ENCODE data around the gene SPRED2.

The SPRED2 gene

DNA sequence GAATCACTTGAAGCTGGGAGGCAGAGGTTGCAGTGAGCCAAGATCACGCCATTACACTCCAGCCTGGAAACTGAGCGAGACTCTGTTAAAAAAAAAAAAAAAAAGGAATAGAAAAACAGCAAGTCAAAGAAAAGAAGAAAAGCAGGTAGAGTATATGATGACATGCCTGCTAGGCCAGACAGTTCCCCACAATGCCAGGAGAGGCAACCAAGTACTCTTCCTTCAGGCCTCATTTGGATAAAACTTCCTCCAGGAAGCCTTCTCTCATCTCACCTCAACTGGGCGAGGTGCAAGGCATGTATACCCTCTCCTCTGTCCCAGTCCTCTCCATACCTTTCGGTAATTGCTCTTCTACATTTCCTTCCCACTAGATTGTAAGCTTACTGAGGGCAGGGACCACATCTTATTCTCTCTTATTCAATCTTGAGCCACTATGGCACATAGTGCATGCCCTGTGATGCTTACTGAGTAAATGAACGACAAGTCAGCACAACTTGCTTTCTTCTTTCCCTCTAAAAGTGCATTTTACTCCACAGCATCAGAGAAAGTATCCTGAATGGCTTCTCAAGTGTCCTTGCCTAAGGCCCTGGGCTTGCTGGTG is 10.1 kb upstream of the SPRED2 start:
- DNase-seq: no peak

DNA sequence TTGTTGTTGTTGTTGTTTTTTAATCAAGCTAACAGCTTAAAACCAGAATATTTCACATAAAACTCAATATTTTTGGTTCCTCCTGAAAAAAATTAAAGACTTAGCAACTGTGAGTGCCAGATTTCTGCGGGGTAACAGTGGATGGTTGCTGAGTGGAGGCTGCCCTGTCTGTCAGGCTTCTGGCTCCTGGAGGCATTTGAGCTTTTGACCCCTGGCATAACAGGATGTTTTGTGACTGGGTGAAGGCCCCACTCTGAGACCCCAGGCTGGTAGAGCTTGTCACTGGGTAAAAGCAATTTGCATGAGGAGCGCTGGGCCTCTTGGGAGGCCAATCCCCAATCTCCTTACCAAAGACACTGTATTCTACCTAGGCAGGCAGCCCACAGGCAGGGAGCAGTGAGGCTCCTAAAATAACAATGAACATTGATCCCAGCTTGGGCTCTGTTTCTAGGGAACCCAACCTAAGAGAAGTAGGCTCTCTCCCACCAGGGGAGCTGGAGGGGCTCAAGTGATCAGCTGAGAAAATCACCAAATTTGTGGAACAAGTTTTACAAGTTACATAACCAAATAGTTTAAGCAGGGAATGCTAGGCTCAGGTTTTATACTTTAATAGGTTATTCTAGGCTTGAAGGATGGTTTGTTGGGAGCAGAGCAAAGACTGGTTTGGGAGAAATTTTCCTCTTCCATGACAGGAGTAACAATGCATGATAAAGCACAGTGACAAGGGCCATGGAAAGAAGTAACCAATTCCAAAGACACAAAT is 5.9 kb upstream of the SPRED2 start:
- no peak for DNase-seq

DNA sequence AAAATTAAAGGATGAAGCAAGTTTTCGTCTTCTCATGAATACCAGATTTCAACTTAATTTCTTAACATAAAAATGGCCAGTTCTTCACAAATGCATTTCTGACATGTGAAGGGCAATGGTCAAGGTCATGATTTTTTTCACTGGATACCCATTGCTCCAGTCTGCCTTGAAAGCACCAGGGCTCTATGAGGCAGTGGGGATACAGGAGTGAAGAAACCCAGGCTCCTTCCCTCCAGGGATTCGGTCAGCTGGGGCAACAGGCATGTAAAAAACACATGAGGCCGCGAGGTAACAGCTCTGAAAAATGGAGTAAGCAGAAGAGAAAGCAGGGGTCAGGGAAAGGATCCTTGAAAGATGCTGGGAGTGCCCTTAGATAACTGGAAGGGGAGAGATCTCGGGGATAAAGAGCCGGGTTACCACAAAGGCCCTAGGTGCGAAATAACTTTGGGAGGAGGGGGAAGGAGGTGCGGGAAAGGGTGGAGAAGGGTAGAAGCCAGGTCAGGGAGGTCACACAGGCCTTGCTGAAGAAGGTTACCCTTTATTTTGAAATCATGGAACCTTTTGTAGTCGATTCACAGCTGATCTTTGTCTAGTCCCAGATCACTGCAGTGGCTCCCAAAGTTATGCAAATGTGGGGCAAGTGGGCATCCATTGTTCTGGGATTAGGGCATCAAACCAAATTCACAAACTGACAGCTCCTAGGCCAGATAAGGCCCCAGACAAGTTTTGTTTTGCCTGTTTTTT is 5.2 kb upstream of the SPRED2 start:
- DNase-seq: no peak

DNA sequence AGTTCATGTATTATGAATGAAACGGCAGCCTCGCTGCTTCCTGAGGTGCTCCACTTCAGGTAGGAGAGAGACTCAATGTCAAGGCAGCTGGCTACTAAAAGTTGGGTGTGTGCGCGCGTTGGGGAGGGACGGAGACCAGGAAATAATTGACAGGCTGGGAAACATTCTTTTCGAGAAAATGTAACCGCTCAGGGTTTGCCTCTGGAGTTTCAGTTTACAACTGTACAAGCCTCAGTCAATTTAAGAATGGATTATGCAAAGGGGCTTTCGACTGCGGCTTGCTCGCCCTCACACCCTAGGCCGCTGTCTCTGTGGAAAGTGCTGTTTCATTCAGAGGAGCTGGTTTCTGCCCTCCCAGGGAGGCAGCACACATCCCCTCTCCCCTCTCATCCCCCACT is 4.4 kb upstream of the SPRED2 start:
- no peak for DNase-seq

DNA sequence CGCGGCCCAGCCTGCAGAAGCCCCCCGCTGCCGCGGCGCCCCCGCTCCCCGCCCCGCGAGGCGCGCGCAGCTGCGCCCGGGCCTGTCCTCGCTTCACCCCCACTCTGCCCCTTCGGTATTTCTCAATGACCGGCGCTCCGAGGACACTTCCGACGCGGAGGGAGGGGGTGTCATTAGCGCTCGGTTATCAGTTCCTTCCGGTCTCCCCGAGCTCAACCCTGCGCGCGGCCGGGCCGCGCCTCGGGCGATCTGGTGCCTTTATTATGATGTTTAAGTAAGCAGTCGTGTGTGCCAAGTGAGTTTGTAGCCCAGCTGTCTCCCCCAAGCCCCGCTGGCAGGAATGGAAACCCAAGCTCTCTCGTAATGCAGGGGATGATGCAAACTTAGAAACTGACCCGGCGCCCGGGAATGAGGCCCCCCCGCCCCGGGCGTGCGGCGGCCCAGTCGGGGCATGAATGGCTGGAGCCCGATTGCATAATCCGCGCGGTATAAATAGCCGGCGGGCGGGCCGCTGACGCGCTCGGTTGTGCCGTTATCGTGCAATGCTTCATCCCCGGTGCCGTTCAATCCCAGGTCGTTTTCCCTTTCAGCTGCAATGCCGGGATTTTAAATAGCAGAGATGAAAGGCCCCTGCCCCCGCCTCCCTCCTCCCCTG is 3.9 kb upstream of the SPRED2 start:
- DNase-seq: peak; percentile 82 to 85

DNA sequence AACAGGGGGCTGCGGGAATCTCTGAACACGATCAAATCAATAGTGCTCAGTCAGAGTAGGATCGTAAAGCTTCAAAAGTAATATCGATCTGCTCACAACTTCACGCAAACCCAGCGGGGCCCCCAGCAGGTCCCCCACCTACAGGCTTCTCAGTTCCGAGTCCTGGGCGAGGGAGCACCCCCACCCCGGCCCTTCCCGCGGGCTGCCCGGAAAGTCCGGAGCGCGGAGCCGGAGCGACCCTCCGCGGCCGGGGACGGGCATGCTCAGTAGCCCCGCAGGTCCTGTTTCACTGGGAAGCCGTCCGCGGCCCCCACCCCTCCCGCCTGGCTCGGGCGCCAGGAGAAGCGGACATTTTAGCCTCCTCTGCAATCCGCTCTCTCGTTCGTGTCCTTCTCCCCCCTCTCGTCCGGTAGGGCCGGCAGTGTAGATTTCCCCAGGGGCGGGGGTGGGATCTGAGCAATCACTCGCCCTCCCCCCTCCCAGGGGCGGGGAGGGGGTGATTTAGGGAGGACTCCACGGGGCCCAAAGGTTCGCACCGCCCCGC is 3.3 kb upstream of the SPRED2 start:
- peak; percentile 63 to 67 for DNase-seq

DNA sequence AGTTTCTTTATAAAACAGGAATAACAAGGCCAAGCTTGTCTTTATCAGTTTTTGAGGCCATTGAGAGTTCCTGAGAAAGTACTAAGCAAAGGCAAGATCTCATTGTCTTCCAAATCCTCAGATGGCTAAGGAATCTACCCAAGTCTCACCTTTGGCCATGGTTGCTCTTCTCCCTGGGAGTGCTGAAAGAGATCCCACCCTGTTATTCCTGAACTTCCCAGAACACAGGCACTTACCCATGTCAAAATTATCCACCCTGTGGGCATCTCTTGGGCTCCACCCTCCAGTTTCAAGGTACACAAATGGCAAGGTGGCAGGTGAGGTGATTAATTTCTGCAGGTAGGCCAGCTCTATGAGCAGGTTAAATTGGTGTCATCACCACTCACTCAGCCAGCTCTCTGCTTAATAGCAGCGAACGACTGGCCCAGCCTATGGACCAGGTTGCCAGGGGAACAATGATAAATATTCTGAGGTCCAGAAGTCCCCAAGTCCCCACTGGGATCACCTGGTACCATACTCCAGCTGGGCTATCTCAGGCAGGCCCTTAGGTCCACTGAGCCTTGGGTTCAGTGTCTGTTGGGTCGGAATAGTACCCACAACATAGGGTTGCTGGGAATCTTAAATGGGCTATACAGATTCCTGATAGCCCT is 2.3 kb upstream of the SPRED2 start:
- no peak for DNase-seq

DNA sequence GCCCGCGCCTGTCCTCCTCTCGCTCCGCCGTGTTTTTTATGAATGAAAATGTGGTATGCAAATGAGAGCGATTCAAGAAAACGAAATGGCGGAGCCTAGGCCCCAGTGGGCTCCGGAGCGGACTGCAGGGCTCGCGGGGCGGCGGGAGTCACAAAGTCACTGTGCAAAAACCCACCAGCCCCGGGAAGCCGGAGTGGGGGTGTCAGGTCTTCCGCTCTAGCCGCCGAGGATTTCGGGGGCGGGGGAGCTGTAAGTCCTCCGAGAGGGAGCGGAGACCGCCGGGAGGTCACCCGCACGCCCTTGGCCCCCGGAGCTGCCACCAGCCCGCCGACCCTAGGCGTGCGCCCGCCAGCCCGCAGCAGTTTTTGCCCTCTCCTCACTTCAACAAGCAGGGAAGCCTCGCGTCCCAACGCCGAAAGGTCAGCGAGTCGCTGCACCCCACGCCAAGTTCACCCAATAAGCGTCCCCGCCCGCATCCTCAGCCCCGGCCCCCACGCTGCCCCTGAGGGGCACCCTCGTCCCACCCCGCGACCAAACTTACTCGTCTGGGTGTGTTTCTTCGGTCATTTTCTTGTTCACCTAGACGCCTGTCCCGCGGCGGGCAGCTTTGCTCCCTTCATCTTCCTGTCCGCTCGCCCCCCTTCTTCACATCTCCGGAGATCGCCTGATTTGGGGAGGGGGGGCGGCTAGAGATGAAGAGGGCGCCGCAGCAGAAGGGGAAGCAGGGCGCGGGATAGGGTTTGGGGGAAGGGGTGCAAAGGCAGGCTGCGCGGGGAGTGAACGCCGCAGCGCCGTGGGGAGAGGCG is 775 bp downstream of the SPRED2 start:
- DNase-seq: peak; percentile 38 to 48

DNA sequence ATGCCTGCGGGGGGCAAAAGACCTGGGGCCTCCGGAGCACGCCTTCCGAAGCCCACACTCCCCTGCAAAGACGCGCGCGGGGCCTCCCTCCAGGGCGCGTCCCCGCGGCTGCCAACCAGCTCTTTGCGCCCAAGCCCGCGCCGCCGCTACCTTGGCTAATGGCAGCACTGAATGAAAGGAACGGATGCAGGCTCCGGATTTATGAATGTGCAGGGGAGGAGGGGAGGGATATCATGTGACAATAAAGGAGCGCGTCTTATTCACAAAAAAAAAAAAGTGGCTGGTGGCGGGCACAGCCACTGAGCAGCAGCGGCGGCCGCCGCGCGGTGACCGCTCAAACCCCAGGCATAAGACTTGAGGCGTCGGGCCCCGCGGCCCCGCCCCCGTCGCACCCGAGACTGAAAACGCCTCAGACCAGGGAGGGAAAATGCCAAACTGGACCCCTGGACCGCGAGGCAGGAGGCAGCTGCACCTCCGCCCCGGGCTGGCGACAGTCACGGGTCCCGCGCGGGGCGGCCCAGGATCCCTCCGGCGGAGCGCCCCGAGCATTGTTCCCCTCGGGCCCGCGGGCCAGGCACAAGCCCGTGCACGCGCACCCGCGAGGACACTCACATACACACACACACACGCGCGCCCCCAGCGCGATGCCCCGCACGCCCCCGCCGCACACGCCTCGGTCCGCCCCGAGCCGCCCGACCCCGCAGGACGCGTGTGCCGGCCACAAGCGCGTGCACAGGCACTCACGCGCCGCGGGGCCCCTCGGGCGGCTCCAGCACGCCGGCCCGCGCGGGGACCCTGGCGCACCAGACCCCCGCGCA is 1.6 kb downstream of the SPRED2 start:
- peak; percentile 65 to 68 for DNase-seq

DNA sequence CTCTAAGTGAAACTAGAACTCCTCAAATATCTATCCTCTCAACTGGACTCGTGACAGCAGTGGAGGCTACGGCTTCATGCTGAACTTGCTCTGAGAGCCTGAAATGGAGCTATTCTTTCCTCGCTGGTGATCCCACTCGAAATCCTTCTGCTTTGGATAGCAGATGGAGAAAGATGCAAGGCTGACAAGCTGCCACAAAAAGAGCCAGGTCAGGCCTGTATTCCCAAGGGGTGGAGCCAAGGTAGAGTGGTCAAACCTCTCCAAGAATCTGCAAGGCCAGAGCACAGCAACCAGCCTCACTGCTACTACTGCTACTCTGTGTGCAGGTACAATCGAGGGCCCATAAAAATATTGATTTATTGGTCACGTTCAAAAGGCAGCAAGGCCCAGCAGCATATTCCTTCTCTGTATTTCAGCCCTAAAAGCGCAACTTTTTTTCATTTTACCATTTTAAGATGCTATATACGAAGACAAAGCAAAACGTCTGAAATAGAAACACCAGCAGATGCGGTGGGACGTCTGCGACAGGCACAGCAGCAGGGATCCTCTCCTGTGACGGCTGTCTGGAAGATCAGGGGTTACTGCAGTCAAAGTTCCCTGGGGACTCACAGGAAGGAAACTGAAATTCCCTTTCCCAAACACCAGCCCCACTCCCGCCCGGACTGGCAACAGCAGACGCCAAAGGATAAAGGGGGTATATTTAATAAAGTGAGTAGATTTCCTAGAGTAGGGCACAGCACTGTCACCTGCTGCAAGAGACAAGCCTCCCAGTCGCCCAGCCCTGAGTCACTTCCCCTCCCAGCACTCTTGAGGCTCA is 2.4 kb downstream of the SPRED2 start:
- DNase-seq: peak in 1 of 2 donors; percentile 60

DNA sequence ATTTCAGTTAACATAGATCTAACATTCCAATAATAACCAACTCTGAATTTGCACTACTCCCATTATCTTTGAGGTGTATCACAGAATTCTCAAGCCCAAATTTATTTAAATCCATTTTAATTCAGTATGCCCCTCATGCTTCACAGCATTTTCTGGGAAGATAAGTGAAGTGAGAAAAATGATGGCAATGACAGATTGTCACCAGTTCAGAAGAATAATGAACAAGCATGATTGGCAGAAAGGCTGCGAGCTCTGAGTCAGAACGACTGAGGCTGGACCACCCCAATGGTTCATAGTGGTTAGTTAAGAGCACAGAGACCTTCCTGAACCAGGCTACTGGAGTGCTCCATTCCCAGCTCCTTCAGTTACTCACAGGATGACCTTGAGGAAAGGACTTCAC is 4.9 kb downstream of the SPRED2 start:
- no peak for DNase-seq

DNA sequence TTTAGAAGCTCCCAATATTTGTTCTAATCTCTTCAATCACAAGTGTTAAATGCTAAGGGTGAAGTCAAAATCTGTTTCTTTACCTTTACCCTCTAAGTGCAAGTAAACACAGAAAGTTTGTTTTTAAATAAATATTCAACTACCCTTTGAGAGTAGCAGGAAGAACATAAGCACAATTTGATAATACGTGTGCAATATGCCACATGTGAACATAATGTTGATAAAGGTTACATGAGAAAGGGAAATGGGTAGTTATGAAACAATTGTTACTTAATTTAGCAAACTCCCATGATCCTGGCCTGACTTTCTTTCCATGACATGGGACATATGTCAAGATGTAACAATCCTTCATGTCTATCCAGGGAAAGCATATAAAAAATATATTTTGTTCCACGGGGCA is 7.1 kb downstream of the SPRED2 start:
- DNase-seq: peak; percentile 54 to 72

DNA sequence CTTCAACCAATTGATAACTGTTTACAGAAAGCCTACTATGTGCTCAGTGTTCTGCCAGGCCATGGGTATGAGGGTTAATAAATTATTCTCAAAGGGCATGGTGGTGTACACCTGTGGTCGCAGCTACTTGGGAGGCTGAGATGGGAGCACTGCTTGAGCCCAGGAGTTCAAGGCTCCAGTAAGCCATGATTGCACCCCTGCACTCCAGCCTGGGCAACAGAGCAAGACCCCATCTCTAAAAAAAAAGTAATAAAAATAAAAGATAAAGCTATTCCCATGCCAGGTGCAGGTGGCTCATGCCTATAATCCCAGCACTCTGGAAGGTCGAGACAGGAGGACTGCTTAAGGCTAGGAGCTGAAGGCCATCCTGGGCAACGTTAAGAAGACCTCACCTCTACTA is 8.0 kb downstream of the SPRED2 start:
- DNase-seq: no peak

DNA sequence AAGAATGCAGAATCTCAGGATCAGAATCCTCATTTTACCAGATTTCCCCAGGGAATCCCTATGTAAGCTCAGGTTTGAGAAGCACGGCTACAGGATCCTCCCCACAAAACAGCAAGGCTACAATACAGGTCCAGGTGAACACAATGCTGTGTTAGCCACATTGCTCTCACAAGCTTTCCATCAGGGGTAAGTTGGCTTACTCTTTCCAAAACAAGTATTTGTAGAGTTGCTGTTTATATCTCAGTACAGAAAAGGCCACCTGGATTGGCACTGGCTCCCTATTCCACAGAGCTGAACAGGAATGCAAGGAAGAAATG is 11.0 kb downstream of the SPRED2 start:
- DNase-seq: no peak

DNA sequence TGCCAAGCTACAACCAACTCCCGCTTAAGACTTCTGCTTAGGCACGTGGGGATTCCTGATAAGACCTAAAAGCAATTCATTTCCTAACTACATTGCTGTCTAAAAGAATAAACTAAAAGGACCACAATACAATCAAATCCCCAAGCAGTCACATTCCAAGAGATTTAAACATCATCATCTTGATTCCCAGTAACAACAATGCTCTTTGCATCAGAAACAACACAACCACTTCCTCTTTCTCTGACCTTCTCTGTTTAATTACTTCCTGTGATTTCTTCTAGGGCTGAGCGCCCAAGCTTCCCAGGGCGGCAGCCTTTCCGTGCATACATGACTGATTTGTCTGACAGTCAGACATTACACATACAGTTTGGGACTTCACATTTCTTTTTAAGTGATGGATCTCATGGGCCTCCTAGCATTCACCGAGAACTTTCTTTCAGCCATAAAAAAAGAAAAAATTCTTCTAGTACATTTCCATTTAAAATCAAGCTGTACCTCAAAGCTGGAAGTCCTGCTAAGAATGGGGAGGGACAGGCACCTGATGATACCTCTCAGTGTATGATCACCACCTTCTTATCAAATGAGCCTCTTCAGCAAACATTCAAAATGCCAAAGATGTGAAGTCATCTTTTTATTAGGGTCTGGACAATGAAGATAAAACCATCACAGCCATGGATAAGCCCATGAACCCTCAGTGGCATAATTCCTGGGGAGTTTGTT is 11.5 kb downstream of the SPRED2 start:
- DNase-seq: peak; percentile 77

DNA sequence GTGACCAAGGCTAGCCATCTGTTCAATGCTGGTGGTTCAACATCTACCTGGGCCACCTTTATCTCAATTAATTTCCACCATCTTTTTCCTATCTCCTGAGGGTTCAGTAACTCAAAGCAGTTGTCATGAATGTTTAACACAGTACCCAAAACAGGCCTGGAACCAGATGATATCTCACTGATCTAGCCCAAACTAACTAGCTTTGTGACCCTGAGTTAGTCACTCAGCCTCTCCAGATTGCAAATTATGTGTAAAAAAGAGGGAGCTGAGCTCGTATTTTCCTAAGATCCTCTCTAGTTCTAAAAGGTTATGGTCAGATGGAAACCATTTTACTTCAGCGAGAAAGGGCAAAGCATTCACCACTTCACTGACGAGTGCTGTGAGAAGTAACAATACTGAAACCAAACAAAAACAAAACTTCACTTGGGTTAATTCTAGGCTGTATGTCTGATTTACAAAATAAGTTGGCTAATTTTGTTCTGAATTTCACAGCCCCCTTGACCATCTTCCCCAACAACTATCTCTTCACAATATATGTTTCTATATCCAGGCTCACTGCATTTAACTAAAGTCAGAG is 14.8 kb downstream of the SPRED2 start:
- DNase-seq: no peak

DNA sequence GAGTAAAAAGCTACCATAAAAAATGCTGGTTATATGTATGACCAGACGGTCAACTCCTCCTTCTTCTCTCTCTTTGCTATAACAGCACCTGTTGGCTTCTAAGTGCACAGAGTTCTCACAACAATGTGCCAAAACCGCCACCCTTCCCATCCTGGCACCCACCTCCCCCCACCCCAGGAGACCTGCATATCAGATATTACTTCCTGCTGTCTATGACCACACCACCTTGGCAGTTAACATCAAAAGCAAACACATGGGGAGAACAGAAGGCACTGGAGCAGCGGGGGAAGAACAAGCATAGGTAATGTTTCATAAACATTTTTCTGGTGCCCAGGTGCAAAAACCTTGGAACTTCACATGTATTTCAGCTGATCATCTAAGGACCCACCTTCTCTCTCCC is 15.5 kb downstream of the SPRED2 start:
- no peak for DNase-seq

DNA sequence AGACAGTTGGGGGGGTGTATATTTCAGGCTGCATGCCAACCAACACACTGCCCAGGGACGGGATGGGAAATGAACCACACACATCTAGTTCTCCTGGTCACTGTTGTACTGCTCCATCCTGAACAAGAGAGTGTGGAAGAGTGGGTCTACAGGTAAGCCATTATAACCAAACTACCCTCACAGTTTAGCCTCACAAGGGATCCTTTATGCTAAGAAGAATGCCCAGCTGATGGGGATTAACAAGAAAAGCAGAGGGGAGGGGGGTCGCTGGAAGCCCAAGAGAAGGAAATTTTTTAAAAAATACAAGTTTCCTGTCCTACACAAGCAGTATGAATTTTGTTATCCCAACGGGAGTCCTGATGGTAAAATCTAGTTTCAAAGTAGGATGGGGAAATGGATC is 16.1 kb downstream of the SPRED2 start:
- no peak for DNase-seq

DNA sequence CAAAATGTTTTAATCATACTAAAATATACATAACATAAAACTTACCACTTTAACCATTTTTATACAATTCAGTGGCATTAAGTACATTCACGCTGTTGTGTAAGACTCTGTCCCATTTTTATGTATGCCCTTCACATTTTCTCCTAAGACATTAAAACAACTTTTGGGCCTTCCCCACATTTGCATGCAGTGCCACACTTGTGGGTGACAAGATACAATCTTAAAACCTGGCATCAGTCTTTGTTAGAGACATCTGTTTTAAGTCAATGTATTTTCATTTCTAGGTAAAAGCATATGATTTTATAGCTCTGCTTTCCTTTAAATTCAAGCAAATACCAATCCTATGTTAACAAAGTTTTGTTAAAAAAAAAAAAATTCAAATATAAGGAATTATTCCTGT is 17.3 kb downstream of the SPRED2 start:
- DNase-seq: no peak
